HG02678 (cell line): ENCODE results near the gene AKT1S1.
"Not testable (repeated sequence)": the region's sequence is repeated elsewhere in the genome, so short reads cannot be mapped to it uniquely, and the experiment has no call there.

ENCODE experiments used
- ATAC-seq: cut with Tn5 transposase; IDR thresholded peaks from one replicate; pipeline ENCODE4 v1.9.1; 2021; ENCODE audit warnings: mild to moderate bottlenecking, moderate library complexity; ENCODE audit not compliant: unreplicated experiment

AKT1S1 gene

GRCh38 chr19:49840736-49841249 is 36.4 kb downstream of the AKT1S1 start:
- ATAC-seq: no peak

GRCh38 chr19:49840321-49840720 is 36.8 kb downstream of the AKT1S1 start:
- no peak for ATAC-seq

GRCh38 chr19:49839713-49840112 is 37.4 kb downstream of the AKT1S1 start:
- ATAC-seq: no peak

GRCh38 chr19:49838885-49839588 is 38.1 kb downstream of the AKT1S1 start:
- ATAC-seq: no peak

- no peak for ATAC-seq
Measured at GRCh38 chr19:49837425-49837824, 39.7 kb downstream of the AKT1S1 start.

GRCh38 chr19:49837009-49837310 is 40.2 kb downstream of the AKT1S1 start:
- ATAC-seq: no peak

GRCh38 chr19:49836176-49837008 is 40.8 kb downstream of the AKT1S1 start:
- ATAC-seq: no peak

- no peak for ATAC-seq
Measured at GRCh38 chr19:49835562-49835961, 41.6 kb downstream of the AKT1S1 start.

GRCh38 chr19:49833599-49833998 is 43.6 kb downstream of the AKT1S1 start:
- no peak for ATAC-seq

- ATAC-seq: no peak
Measured at GRCh38 chr19:49832556-49832955, 44.6 kb downstream of the AKT1S1 start.

GRCh38 chr19:49831592-49831991 is 45.6 kb downstream of the AKT1S1 start:
- ATAC-seq: no peak

- ATAC-seq: no peak
Measured at GRCh38 chr19:49830766-49831165, 46.4 kb downstream of the AKT1S1 start.

- ATAC-seq: no peak
Measured at GRCh38 chr19:49829721-49830120, 47.4 kb downstream of the AKT1S1 start.

- ATAC-seq: no peak
Measured at GRCh38 chr19:49829200-49829599, 48.0 kb downstream of the AKT1S1 start.

- ATAC-seq: no peak
Measured at GRCh38 chr19:49827034-49827433, 50.1 kb downstream of the AKT1S1 start.

GRCh38 chr19:49824662-49825061 is 52.5 kb downstream of the AKT1S1 start:
- no peak for ATAC-seq

- ATAC-seq: no peak
Measured at GRCh38 chr19:49823472-49823871, 53.7 kb downstream of the AKT1S1 start.

GRCh38 chr19:49820125-49820524 is 57.0 kb downstream of the AKT1S1 start:
- no peak for ATAC-seq

GRCh38 chr19:49819452-49820115 is 57.6 kb downstream of the AKT1S1 start:
- ATAC-seq: not testable (repeated sequence)
